IPS-NIHi7 (cell line): ENCODE measurements around the gene HINT2.

Experiments used
- DNase-seq: peaks from one replicate; pipeline ENCODE4 v3.0.0; 2012; ENCODE audit warnings: mixed read lengths; ENCODE audit errors: extremely low spot score

The HINT2 gene

GRCh38 chr9:35811381-35812024 is 3.3 kb downstream of the HINT2 start:
- no peak for DNase-seq

- no peak for DNase-seq
These were observed 4.7 kb downstream of the HINT2 start for GRCh38 chr9:35810122-35810521.

GRCh38 chr9:35808433-35808832 is 6.4 kb downstream of the HINT2 start:
- no peak for DNase-seq

- no peak for DNase-seq
These were observed 8.7 kb downstream of the HINT2 start for GRCh38 chr9:35806101-35806500.

GRCh38 chr9:35801328-35802128 is 13.3 kb downstream of the HINT2 start:
- DNase-seq: no peak

- no peak for DNase-seq
These were observed 14.3 kb downstream of the HINT2 start for GRCh38 chr9:35800530-35800929.

- DNase-seq: no peak
These were observed 16.0 kb downstream of the HINT2 start for GRCh38 chr9:35798658-35799374.

- DNase-seq: no peak
These were observed 17.3 kb downstream of the HINT2 start for GRCh38 chr9:35797311-35798109.

- no peak for DNase-seq
These were observed 19.1 kb downstream of the HINT2 start for GRCh38 chr9:35795695-35796094.

GRCh38 chr9:35793461-35793860 is 21.4 kb downstream of the HINT2 start:
- no peak for DNase-seq

GRCh38 chr9:35792826-35793225 is 22.0 kb downstream of the HINT2 start:
- no peak for DNase-seq

- no peak for DNase-seq
These were observed 22.6 kb downstream of the HINT2 start for GRCh38 chr9:35792024-35792813.

GRCh38 chr9:35791297-35791921 is 23.4 kb downstream of the HINT2 start, which contains the start of gene NPR2:
NPR2 (plus strand) TSS chr9:35791591; CDS start chr9:35792409, 818 bp downstream.
- peak; percentile 68 for DNase-seq

- DNase-seq: peak; percentile 90
These were observed 24.2 kb downstream of the HINT2 start for GRCh38 chr9:35790385-35791296.

- no peak for DNase-seq
These were observed 24.8 kb downstream of the HINT2 start for GRCh38 chr9:35790025-35790384.

- DNase-seq: no peak
These were observed 25.3 kb downstream of the HINT2 start for GRCh38 chr9:35789541-35789940.

GRCh38 chr9:35783418-35783817 is 31.4 kb downstream of the HINT2 start:
- DNase-seq: no peak

GRCh38 chr9:35781066-35781465 is 33.8 kb downstream of the HINT2 start:
- no peak for DNase-seq

- no peak for DNase-seq
These were observed 36.3 kb downstream of the HINT2 start for GRCh38 chr9:35778496-35778895.
